ENCODE results near the gene ZFP36. TPM values are rescaled to one million over a fixed set of nuclear protein-coding genes. Genes with fewer than 3 reads are reported as not detected.

Gene ZFP36
- polyA plus RNA-seq, 2 of the 4 experiments (the other 2 are of a cell fraction) = 22.1 to 29.1 TPM

- TF ChIP-seq MAFK (IDR thresholded peaks at IDR 0.05; ENCODE audit: partially characterized antibody) (peak; percentile 20), KDM5A (IDR thresholded peaks at IDR 0.05) (no peak), MAZ (IDR thresholded peaks at IDR 0.05; ENCODE audit: borderline replicate concordance, low read depth, low read length) (peak; percentile 25; the same call in 1 of the 2 replicates), CEBPB (IDR thresholded peaks at IDR 0.05) (peak; percentile 84 to 85), PHF8 (IDR thresholded peaks at IDR 0.05; ENCODE audit: borderline replicate concordance, low read depth) (no peak)
Measured at GRCh38 chr19:39398297-39398864, 8.3 kb upstream of the ZFP36 start (continued).

DNA sequence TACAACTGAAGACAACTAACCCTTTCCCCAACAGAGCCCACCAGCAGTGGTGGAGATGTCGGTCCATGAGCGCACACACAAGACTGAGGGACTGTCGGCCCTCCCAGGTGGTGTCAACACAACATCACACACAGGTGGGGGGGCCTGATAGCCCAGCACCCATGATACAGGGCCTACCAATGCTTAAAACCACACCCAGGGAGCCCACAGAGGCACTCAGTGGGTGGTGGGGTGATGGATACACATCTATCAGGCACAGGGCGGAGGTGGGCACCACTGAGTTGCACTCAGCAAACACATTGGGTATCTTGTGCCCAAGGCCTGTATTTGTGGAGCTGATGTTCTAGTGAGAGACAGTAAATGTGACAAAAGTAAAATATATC, 7.0 kb upstream of the ZFP36 start:
- Histone ChIP-seq H3K4me1 (peaks cover 72% of the 10 kb centered on the region), H3K9me3 (no peaks in the 10 kb centered on the region), H3K4me2 (no peak overlapping the region), H3K27ac (peak overlapping the region; percentile 92 to 99), H3K4me3 (no peak overlapping the region)
- no peak for ATAC-seq
- 88% methylated on average over 4 of the region's 4 CpGs for WGBS (ENCODE audit: missing lambda C conversion rate)
- no peak for DNase-seq (ENCODE audit: low read depth in 1 of 2, low spot score in 1 of 2)
- no peak for FAIRE-seq
- TF ChIP-seq EHF (CRISPR knock-in tag; IDR thresholded peaks at IDR 0.05) (no peak), KDM5A (IDR thresholded peaks at IDR 0.05) (no peak), MYC (IDR thresholded peaks at IDR 0.05; ENCODE audit: borderline replicate concordance, low read length) (no peak), PHF8 (IDR thresholded peaks at IDR 0.05; ENCODE audit: borderline replicate concordance, low read depth) (no peak), BHLHE40 (IDR thresholded peaks at IDR 0.05; ENCODE audit: low read depth, low read length) (no peak), HEYL (CRISPR knock-in tag; IDR thresholded peaks at IDR 0.05) (no peak), CHD4 (IDR thresholded peaks at IDR 0.05; ENCODE audit: borderline replicate concordance) (no peak), HOXA7 (CRISPR knock-in tag; IDR thresholded peaks at IDR 0.05) (no peak)
- TF ChIP-seq, protein P1, sequence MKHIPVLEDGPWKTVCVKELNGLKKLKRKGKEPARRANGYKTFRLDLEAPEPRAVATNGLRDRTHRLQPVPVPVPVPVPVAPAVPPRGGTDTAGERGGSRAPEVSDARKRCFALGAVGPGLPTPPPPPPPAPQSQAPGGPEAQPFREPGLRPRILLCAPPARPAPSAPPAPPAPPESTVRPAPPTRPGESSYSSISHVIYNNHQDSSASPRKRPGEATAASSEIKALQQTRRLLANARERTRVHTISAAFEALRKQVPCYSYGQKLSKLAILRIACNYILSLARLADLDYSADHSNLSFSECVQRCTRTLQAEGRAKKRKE (CRISPR knock-in tag; IDR thresholded peaks at IDR 0.05; ENCODE audit: low read depth) = no peak
- TF ChIP-seq, protein P2, sequence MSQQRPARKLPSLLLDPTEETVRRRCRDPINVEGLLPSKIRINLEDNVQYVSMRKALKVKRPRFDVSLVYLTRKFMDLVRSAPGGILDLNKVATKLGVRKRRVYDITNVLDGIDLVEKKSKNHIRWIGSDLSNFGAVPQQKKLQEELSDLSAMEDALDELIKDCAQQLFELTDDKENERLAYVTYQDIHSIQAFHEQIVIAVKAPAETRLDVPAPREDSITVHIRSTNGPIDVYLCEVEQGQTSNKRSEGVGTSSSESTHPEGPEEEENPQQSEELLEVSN (IDR thresholded peaks at IDR 0.05; ENCODE audit: borderline replicate concordance, low read depth) = no peak
- CTCF ChIA-PET = interaction anchor here (2.0 to 21.4 kb wide), 9 partner anchors 8 to 289 kb away, joined by 6 to 484 read pairs (median 35); partner anchors contain the start of genes EID2B, PLEKHG2, RPS16 and ZFP36
- POLR2A ChIA-PET = interaction anchor here (3.1 to 3.8 kb wide), 3 partner anchors 8 to 36 kb away, joined by 49 to 122 read pairs (median 63); partner anchors contain the start of genes MED29, PAF1, RPS16 and ZFP36

GRCh38 chr19:39400061-39400460, 6.6 kb upstream of the ZFP36 start:
- ChIA-PET POLR2A (interaction anchor here (3.4 to 4.6 kb wide), 2 partner anchors 9 to 12 kb away, joined by 42 to 49 read pairs; partner anchors contain the start of genes MED29, PAF1 and PLEKHG2), CTCF (interaction anchor here (1.2 to 21.4 kb wide), 8 partner anchors 8 to 470 kb away, joined by 3 to 484 read pairs (median 26); partner anchors contain the start of genes MRPS12, PLEKHG2, RPS16 and SARS2)
- Histone ChIP-seq H3K9me3 (no peaks in the 10 kb centered on the region), H3K4me1 (peaks cover 76% of the 10 kb centered on the region), H3K4me2 (no peak overlapping the region), H3K27ac (peak overlapping the region; percentile 92 to 99), H3K4me3 (no peak overlapping the region)
- FAIRE-seq (no peak), DNase-seq (ENCODE audit: low read depth in 1 of 2, low spot score in 1 of 2) (no peak), ATAC-seq (no peak)
- WGBS (ENCODE audit: missing lambda C conversion rate) = 95% methylated on average over 4 of the region's 4 CpGs
- TF ChIP-seq POLR2A (IDR thresholded peaks at IDR 0.05; ENCODE audit: low read length) (0 out of 2 replicates have a peak, but pooled peaks have one; percentile 23), RFX5 (IDR thresholded peaks at IDR 0.05) (no peak)

GRCh38 chr19:39401070-39401548, 5.5 kb upstream of the ZFP36 start:
- Histone ChIP-seq H3K27ac (peak overlapping the region; percentile 94 to 99), H3K4me3 (no peak overlapping the region), H3K4me1 (peaks cover 87% of the 10 kb centered on the region), H3K9me3 (no peaks in the 10 kb centered on the region), H3K4me2 (peak overlapping the region; percentile 95)
- TF ChIP-seq JUNB (IDR thresholded peaks at IDR 0.05) = no peak; the same call in 1 of the 2 replicates
- 0 out of 2 replicates have a peak, but pooled peaks have one; percentile 1 for TF ChIP-seq RARB (CRISPR knock-in tag; IDR thresholded peaks at IDR 0.05)
- TF ChIP-seq, protein P3, sequence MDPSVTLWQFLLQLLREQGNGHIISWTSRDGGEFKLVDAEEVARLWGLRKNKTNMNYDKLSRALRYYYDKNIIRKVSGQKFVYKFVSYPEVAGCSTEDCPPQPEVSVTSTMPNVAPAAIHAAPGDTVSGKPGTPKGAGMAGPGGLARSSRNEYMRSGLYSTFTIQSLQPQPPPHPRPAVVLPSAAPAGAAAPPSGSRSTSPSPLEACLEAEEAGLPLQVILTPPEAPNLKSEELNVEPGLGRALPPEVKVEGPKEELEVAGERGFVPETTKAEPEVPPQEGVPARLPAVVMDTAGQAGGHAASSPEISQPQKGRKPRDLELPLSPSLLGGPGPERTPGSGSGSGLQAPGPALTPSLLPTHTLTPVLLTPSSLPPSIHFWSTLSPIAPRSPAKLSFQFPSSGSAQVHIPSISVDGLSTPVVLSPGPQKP (IDR thresholded peaks at IDR 0.05; ENCODE audit: low read depth, low read length) = no peak
- TF ChIP-seq HOXA7 (CRISPR knock-in tag; IDR thresholded peaks at IDR 0.05) = peak; percentile 62; the same call in 1 of the 2 replicates
- TF ChIP-seq RAD21 (conservative IDR thresholded peaks at IDR 0.05 in 1 of 2, IDR thresholded peaks at IDR 0.05 in 1 of 2) = no peak
- TF ChIP-seq MYC (IDR thresholded peaks at IDR 0.05; ENCODE audit: borderline replicate concordance, low read length) = no peak; the same call in 1 of the 2 replicates
- peak; percentile 94 for TF ChIP-seq GATA3 (IDR thresholded peaks at IDR 0.05; ENCODE audit: borderline replicate concordance)
- TF ChIP-seq HES2 (IDR thresholded peaks at IDR 0.05) = no peak
- TF ChIP-seq USF2 (IDR thresholded peaks at IDR 0.05) = peak; percentile 3; the same call in 1 of the 2 replicates
- no peak for TF ChIP-seq ZSCAN20 (CRISPR knock-in tag; IDR thresholded peaks at IDR 0.05)
- ChIA-PET POLR2A (interaction anchor here (0.6 to 9.4 kb wide), 9 partner anchors 8 to 59 kb away, joined by 3 to 140 read pairs (median 7); partner anchors contain the start of genes MED29, PAF1, PLEKHG2 and RPS16), CTCF (interaction anchor here (0.7 to 21.4 kb wide), 15 partner anchors 7 to 767 kb away, joined by 3 to 484 read pairs (median 5); partner anchors contain the start of genes EID2, EID2B, MED29 and MRPS12)
- WGBS (ENCODE audit: missing lambda C conversion rate) = 45% methylated on average over 4 of the region's 4 CpGs
- ATAC-seq (peak in 1 of 2 experiments; percentile 1; a peak in 3 of 6 replicates), FAIRE-seq (no peak), DNase-seq (ENCODE audit: low read depth in 1 of 2, low spot score in 1 of 2) (peak; percentile 44 to 90)
